ENCODE measurements around the gene DLG4.

Gene DLG4

DNA sequence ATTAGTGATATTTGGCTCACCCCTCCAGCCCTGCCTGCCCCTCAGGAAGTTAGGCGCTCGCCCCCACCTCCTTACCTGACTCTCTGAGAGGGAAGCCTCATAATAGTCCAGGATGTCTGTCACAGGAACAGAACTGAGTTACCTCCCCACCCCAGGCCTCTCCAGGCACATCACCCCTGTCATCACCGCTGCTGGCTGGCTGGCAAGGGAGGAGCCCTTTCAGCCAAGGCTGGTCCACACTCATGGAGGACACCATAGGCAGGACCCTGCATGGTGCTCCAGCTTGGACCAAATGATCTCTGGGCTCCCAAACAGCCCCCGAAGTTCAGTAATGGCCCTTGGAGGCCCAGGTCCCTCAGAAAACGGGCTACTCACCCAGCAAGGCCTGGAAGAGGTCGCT, 1.5 kb downstream of the DLG4 start:
- no peak overlapping the region for H3K4me3 ChIP-seq (IDR thresholded peaks at IDR 0.05; ENCODE audit: insufficient read depth, low read depth, low read length)
- H3K9ac ChIP-seq = no peak overlapping the region
- no peak overlapping the region for H2AFZ ChIP-seq (ENCODE audit: low read depth)

DNA sequence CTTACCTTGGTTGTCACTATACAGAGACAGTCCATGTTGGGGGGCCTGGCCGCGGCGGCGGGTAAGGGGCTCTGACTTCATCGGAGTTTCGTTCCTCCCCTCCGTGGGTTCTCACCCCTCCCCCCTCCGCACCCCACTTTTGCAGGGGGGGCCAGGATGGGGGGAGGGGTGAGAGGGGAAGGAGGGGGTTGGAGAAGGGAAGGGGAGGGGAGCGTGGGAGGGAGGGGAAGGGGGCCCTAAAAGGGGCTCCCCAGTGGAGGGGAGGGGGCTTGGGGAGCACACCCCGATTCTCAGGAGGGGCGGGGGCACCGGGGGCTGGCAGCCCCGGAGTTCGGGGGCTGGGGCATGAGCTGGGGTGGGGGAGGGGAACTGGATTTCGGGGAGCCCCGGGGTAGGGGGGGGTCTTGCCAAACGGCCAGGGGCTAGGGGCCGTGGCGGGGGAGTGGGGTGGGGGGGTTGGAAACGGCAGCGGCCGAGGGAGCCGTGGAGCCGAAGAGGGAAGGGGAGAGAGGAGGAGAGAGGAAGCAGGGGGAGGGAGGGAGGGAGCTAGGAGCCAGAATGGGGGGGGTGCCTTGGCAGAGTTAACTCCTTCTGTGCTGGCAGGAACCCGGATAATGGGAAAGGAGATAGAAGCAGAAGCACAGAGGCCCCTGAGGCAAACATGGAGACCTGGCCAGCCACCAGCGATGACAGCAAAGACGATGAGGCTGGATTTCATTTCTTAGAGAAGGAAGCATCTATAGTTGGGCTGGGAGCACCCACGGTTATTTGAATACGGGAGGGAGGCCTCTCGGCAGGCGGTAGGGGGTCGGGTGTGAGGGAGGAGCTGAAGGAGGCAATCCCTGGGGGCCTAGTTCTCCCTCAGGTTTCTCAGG, 2.3 kb downstream of the DLG4 start:
- Histone ChIP-seq H3K4me1 (ENCODE audit: low read depth, poor library complexity, severe bottlenecking) (no peaks in the 10 kb centered on the region), H3K79me2 (ENCODE audit: insufficient read depth, low read depth) (no peaks in the 10 kb centered on the region), H3K36me3 (ENCODE audit: insufficient read depth) (no peaks in the 10 kb centered on the region), H3K27me3 (ENCODE audit: insufficient read depth, low read depth) (no peaks in the 10 kb centered on the region), H4K20me1 (ENCODE audit: insufficient read depth) (no peaks in the 10 kb centered on the region), H3K9ac (no peak overlapping the region), H3K4me3 (IDR thresholded peaks at IDR 0.05; ENCODE audit: insufficient read depth, low read depth, low read length) (no peak overlapping the region), H2AFZ (ENCODE audit: low read depth) (no peak overlapping the region), H3K27ac (no peak overlapping the region), H3K4me2 (no peak overlapping the region)
- TF ChIP-seq, protein P1, sequence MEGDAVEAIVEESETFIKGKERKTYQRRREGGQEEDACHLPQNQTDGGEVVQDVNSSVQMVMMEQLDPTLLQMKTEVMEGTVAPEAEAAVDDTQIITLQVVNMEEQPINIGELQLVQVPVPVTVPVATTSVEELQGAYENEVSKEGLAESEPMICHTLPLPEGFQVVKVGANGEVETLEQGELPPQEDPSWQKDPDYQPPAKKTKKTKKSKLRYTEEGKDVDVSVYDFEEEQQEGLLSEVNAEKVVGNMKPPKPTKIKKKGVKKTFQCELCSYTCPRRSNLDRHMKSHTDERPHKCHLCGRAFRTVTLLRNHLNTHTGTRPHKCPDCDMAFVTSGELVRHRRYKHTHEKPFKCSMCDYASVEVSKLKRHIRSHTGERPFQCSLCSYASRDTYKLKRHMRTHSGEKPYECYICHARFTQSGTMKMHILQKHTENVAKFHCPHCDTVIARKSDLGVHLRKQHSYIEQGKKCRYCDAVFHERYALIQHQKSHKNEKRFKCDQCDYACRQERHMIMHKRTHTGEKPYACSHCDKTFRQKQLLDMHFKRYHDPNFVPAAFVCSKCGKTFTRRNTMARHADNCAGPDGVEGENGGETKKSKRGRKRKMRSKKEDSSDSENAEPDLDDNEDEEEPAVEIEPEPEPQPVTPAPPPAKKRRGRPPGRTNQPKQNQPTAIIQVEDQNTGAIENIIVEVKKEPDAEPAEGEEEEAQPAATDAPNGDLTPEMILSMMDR (conservative IDR thresholded peaks at IDR 0.05; ENCODE audit: low read depth, low read length) = no peak

More for the DNA sequence above, 1.5 kb downstream of the DLG4 start:
- H3K27me3 ChIP-seq (ENCODE audit: insufficient read depth, low read depth) = no peaks in the 10 kb centered on the region
- H3K4me1 ChIP-seq (ENCODE audit: low read depth, poor library complexity, severe bottlenecking) = no peaks in the 10 kb centered on the region
- no peaks in the 10 kb centered on the region for H4K20me1 ChIP-seq (ENCODE audit: insufficient read depth)
- H3K36me3 ChIP-seq (ENCODE audit: insufficient read depth) = no peaks in the 10 kb centered on the region
- H3K4me2 ChIP-seq = no peak overlapping the region
- TF ChIP-seq, protein P1 (conservative IDR thresholded peaks at IDR 0.05; ENCODE audit: low read depth, low read length) = no peak
- no peaks in the 10 kb centered on the region for H3K79me2 ChIP-seq (ENCODE audit: insufficient read depth, low read depth)
- no peak overlapping the region for H3K27ac ChIP-seq

DNA sequence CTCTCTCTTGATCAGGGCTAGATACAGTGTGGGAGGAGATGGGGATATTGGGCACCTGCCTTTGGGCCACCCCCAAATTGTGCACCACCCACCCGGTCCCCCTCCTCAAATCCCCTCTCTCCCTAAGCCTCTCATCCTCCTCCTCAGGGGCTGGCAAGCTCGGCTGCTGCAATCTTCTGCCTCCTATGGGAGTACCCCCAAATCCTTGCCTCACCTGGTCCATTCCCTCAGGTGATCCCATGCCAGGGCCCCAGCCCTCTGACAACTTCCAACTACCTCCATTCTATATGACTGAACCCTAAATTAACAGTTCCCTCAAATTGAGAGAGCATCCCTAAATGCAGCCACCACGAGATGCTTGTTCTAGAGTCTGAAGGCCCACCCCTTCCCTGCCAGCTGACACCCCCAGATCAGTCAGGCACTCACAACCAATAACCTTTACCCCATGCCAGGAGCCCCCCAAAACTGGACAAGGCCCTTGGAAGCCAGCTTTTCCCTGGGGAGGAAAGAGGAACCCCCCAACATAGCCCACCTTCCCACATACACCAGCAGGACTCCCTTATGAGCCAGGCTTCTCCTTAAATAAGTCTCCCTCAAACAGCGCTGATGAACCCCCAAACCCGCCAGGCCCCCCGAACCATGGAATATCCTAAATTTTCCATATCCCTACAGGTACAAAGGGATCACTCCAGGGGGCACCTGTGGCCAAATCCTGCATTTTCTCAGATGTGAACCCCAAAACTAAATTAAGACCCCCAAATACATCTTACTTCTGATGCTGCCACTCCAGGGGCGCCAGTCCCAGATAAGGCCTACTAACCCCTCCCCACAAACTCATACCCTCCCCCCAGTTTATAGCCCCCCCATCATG, 3.2 kb downstream of the DLG4 start:
- no peak overlapping the region for H3K27ac ChIP-seq
- no peaks in the 10 kb centered on the region for H3K36me3 ChIP-seq (ENCODE audit: insufficient read depth)
- H3K4me2 ChIP-seq = no peak overlapping the region
- TF ChIP-seq, protein P1 (conservative IDR thresholded peaks at IDR 0.05; ENCODE audit: low read depth, low read length) = no peak
- H3K4me1 ChIP-seq (ENCODE audit: low read depth, poor library complexity, severe bottlenecking) = no peaks in the 10 kb centered on the region
- H3K79me2 ChIP-seq (ENCODE audit: insufficient read depth, low read depth) = no peaks in the 10 kb centered on the region
- H3K27me3 ChIP-seq (ENCODE audit: insufficient read depth, low read depth) = no peaks in the 10 kb centered on the region
- H4K20me1 ChIP-seq (ENCODE audit: insufficient read depth) = no peaks in the 10 kb centered on the region
- H3K9ac ChIP-seq = no peak overlapping the region
- H2AFZ ChIP-seq (ENCODE audit: low read depth) = no peak overlapping the region
- H3K4me3 ChIP-seq (IDR thresholded peaks at IDR 0.05; ENCODE audit: insufficient read depth, low read depth, low read length) = no peak overlapping the region

DNA sequence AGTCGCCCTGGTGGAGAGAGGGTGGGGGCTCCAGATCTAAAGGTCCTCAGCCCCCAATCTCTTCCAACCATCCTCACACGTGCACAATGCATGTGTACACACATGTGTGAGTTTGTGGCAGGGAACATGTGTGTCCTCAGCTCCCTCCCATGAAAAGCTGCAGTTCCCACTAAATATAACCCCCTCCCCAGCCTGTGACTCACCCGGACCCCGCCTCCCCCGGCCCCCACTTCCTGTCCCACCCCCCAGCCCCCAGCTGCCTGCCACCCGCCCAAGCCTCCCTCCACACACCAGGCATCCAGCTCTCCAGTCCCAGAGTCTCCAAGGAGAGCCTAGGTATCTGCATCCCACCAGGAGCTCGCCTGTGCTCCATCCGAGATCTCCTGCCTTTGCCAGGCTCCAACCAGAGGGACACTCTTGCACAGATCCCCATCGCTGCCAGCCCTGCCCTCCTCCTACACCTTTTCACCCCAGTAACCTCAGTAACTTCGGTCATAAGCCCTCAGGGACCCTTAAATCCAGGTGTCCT, 3.9 kb downstream of the DLG4 start:
- TF ChIP-seq, protein P1 (conservative IDR thresholded peaks at IDR 0.05; ENCODE audit: low read depth, low read length) = no peak
- no peak overlapping the region for H3K9ac ChIP-seq
- no peaks in the 10 kb centered on the region for H3K36me3 ChIP-seq (ENCODE audit: insufficient read depth)
- no peaks in the 10 kb centered on the region for H3K4me1 ChIP-seq (ENCODE audit: low read depth, poor library complexity, severe bottlenecking)
- H4K20me1 ChIP-seq (ENCODE audit: insufficient read depth) = no peaks in the 10 kb centered on the region
- no peaks in the 10 kb centered on the region for H3K79me2 ChIP-seq (ENCODE audit: insufficient read depth, low read depth)
- no peak overlapping the region for H3K27ac ChIP-seq
- H3K4me3 ChIP-seq (IDR thresholded peaks at IDR 0.05; ENCODE audit: insufficient read depth, low read depth, low read length) = no peak overlapping the region
- no peaks in the 10 kb centered on the region for H3K27me3 ChIP-seq (ENCODE audit: insufficient read depth, low read depth)
- no peak overlapping the region for H2AFZ ChIP-seq (ENCODE audit: low read depth)
- no peak overlapping the region for H3K4me2 ChIP-seq
